CD4-positive, alpha-beta T cell (primary cell): ENCODE data around the gene LMF1. TPM values are rescaled to one million over a fixed set of nuclear protein-coding genes. Genes with fewer than 3 reads are reported as not detected.

Experiments used
- ATAC-seq: fragments of 200-7000 bp; cut with Tn5 transposase; one replicate; pipeline ENCODE4 v1.10.0; 2022; ENCODE audit warnings: mild to moderate bottlenecking; ENCODE audit not compliant: poor library complexity
- CTCF ChIA-PET: fragments of 350-600 bp; sonication (Branson Sonifier 250); formaldehyde crosslinking; loops from one replicate; lab custom pipeline; 2021; ENCODE audit warnings: antibody characterized with exemption, inconsistent platforms; lab: Charles Lee
- POLR2A ChIA-PET: fragments of 350-600 bp; sonication (Branson Sonifier 250); formaldehyde crosslinking; loops from one replicate; lab custom pipeline; 2021; ENCODE audit warnings: antibody characterized with exemption, inconsistent platforms; lab: Charles Lee
- DNase-seq, 14 experiments: peaks; one replicate each; pipeline ENCODE4 v3.0.0-alpha.2; 2013 to 2020; ENCODE audit warnings: mixed read lengths in 2 of 14
- H3K27ac ChIP-seq, 2 donors: one replicate each; pipeline versions ENCODE4 v1.5.1 to v1.7.0; 2013; ENCODE audit warnings: low read length in 2 of 2, low read depth in 1 of 2, mild to moderate bottlenecking in 1 of 2
- H3K27me3 ChIP-seq, 2 experiments: 1 replicate in 1 of 2; 2 replicates in 1 of 2; pipeline versions ENCODE4 v1.6.1 to v1.7.0; 2013; ENCODE audit warnings: low read length in 2 of 2, control low read depth in 1 of 2, mild to moderate bottlenecking in 1 of 2, moderate library complexity in 1 of 2; ENCODE audit not compliant: insufficient read depth in 2 of 2, control insufficient read depth in 1 of 2
- H3K36me3 ChIP-seq: one replicate; pipeline ENCODE4 v1.6.1; 2013; ENCODE audit warnings: low read length, control low read depth; ENCODE audit not compliant: insufficient read depth
- H3K4me1 ChIP-seq: one replicate; pipeline ENCODE4 v1.6.1; 2013; ENCODE audit warnings: low read length, control low read depth; ENCODE audit not compliant: insufficient read depth
- H3K4me3 ChIP-seq: one replicate; pipeline ENCODE4 v1.5.1; 2013; ENCODE audit warnings: mild to moderate bottlenecking, low read length, moderate library complexity
- H3K9me3 ChIP-seq, 2 experiments: 1 replicate in 1 of 2; 2 replicates in 1 of 2; pipeline versions ENCODE4 v1.6.1 to v1.7.0; 2013; ENCODE audit warnings: low read length in 2 of 2, mild to moderate bottlenecking in 2 of 2, control low read depth in 1 of 2, moderate library complexity in 1 of 2; ENCODE audit not compliant: control insufficient read depth in 1 of 2, insufficient read depth in 1 of 2
- H3K27ac Mint-ChIP-seq: one replicate; pipeline ENCODE4 v1.8.0; 2020; ENCODE audit warnings: mixed read lengths
- H3K27me3 Mint-ChIP-seq: one replicate; pipeline ENCODE4 v1.8.0; 2021; ENCODE audit warnings: mixed read lengths
- H3K36me3 Mint-ChIP-seq: one replicate; pipeline ENCODE4 v1.8.0; 2021; ENCODE audit warnings: low read depth, mixed read lengths
- H3K4me1 Mint-ChIP-seq: one replicate; pipeline ENCODE4 v1.8.0; 2021; ENCODE audit warnings: low read depth, mixed read lengths
- H3K4me3 Mint-ChIP-seq: one replicate; pipeline ENCODE4 v1.8.0; 2020; ENCODE audit warnings: mild to moderate bottlenecking, mixed read lengths
- H3K9me3 Mint-ChIP-seq: one replicate; pipeline ENCODE4 v1.8.0; 2020; ENCODE audit warnings: mixed read lengths
- intact Hi-C, 2 experiments: fragments of 100-400 bp; cut with DNase I in 1 of 2; cut with micrococcal nuclease in 1 of 2; formaldehyde crosslinking; loops; one replicate each; pipeline versions ENCODE4 v1.15.1 to v1.9.0; 2023 to 2025; cut with DNase I, micrococcal nuclease
- total RNA-seq, 174 experiments: library from RNA in 2 of 174; stranded (reverse) in 2 of 174; gene quantifications; one replicate each; pipeline ENCODE4 v1.2.3 and lab custom pipeline; 2021 to 2026
- TF ChIP-seq, protein P1 (sequence below): fragments of 200-600 bp; IDR thresholded peaks from one replicate; pipeline ENCODE4 v1.8.0; 2022; ENCODE audit warnings: antibody characterized with exemption, mild to moderate bottlenecking

Gene LMF1
- total RNA-seq, 2 experiments from 2014 or later = 26.8 to 27.6 TPM

DNA sequence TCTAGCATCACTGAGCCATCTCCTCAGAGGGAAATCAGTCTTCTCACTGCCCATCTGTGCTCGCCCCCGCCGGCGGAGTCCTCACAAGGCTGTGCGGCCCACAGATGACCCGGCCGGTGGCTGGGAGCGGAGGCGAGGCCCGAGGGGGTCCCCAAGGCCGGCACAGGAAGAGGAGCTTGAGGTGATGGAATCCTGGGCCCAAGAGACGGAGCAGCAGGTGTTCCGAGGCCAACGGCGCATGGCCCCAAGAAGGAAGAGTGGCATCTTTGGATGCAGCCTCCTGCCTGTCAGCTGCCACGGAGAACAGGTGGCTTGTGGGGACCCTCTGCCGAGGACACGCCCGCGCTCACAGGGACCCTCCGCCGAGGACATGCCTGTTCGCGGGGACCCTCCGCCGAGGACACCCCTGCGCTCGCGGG lies 97.5 kb downstream of the LMF1 start:
- Histone ChIP-seq H3K9me3 (no peaks in the 10 kb centered on the region), H3K36me3 (peaks cover 46% of the 10 kb centered on the region), H3K4me1 (peaks cover 4% of the 10 kb centered on the region), H3K27me3 (no peaks in the 10 kb centered on the region), H3K27ac (no peak overlapping the region), H3K4me3 (no peak overlapping the region)
- no peak for ATAC-seq
- Mint-ChIP-seq H3K27me3 (no peaks in the 10 kb centered on the region), H3K4me1 (no peaks in the 10 kb centered on the region), H3K4me3 (no peak overlapping the region), H3K36me3 (peaks cover 13% of the 10 kb centered on the region), H3K9me3 (no peaks in the 10 kb centered on the region), H3K27ac (no peak overlapping the region)
- POLR2A ChIA-PET = no interaction called here
- TF ChIP-seq, protein P1, sequence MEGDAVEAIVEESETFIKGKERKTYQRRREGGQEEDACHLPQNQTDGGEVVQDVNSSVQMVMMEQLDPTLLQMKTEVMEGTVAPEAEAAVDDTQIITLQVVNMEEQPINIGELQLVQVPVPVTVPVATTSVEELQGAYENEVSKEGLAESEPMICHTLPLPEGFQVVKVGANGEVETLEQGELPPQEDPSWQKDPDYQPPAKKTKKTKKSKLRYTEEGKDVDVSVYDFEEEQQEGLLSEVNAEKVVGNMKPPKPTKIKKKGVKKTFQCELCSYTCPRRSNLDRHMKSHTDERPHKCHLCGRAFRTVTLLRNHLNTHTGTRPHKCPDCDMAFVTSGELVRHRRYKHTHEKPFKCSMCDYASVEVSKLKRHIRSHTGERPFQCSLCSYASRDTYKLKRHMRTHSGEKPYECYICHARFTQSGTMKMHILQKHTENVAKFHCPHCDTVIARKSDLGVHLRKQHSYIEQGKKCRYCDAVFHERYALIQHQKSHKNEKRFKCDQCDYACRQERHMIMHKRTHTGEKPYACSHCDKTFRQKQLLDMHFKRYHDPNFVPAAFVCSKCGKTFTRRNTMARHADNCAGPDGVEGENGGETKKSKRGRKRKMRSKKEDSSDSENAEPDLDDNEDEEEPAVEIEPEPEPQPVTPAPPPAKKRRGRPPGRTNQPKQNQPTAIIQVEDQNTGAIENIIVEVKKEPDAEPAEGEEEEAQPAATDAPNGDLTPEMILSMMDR = no peak
- CTCF ChIA-PET = no interaction called here
- no peak for DNase-seq
- intact Hi-C loops = no loop called here

DNA sequence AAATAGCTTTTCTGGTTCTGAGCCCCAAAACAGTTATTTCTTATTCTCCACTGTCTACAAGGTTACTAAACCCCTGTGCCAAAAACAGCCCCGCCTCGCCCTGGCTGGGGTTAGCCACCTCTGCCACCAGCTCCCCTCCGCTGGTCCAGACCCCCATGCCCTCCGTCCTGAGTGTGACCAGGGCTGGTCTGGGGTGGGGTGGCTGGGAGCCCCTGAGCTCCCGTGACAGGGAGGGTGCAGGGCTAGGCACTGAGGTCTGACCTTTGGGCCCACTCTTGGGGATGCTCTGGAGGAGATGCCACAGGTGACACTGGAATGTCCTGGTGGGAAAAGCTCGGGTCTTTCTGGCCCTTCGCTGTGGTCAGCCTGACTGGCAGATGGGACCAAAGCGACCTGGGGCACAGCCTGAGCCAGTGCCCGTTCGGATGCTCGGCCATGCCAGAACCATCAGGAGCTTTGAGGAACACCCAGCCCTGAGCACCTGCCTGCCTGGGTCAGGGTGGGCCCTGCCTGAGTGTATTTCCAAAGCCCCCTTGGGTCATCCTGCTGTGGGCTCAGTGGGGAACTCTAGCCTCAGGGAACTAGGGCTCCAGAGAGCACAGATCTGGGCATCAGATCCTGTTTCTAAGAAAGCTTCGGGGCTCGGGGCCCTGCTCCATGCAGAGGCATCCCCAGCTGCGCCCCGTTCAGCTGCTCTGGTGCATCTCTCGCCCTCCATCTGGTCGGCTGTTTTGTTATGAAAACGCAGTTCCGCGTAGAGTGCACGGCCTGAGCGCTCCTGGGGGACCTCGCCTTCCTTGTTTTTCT lies 98.1 kb downstream of the LMF1 start:
- Mint-ChIP-seq H3K27ac (no peak overlapping the region), H3K4me3 (no peak overlapping the region), H3K36me3 (peaks cover 13% of the 10 kb centered on the region), H3K4me1 (no peaks in the 10 kb centered on the region), H3K9me3 (no peaks in the 10 kb centered on the region), H3K27me3 (no peaks in the 10 kb centered on the region)
- Histone ChIP-seq H3K27ac (no peak overlapping the region), H3K4me3 (no peak overlapping the region), H3K9me3 (no peaks in the 10 kb centered on the region), H3K4me1 (no peaks in the 10 kb centered on the region), H3K27me3 (no peaks in the 10 kb centered on the region), H3K36me3 (peaks cover 48% of the 10 kb centered on the region)
- intact Hi-C loops = no loop called here
- ChIA-PET POLR2A (no interaction called here), CTCF (no interaction called here)
- DNase-seq (no peak), ATAC-seq (no peak)
- TF ChIP-seq, protein P1 = no peak

DNA sequence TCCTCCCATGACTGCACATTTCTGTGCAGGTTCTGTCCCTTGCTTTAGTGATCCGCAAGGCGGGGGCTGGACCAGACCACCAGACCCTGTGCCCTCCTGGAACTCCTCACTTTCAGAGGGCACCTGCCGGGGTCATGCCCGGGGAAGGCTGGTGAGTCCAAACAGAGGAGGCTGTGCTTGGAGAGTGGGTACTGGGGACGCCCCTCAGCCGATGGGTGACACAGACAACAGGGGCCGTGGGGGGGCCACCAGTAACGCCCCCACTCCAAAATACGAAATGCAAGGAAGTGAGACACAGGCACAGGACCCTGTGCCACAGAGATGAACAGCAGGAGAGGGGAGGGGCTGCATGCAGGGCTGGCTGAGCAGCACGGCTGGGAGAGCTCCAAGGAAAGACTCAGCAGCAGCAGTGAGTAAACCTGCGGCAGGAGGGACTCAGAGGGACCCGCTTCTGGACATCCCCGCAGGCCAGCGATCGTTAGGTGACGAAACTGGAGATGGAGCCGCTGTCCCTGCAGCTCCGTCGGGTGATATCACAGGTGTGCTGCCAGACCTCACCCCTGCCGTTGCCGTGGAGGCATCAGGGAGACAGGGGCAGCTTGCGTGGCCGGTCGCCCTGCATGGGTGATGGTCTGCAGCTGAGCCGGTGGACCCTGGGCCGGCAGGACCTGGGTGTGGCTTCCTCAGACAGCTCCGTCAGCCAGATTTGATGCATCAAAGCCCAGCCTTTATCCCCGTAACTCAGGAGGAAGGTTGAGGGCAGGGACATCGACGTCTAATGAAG lies 99.0 kb downstream of the LMF1 start:
- H3K4me3 ChIP-seq = no peak overlapping the region
- CTCF ChIA-PET = no interaction called here
- ATAC-seq = no peak
- H3K27ac ChIP-seq = no peak overlapping the region
- Mint-ChIP-seq H3K4me1 (no peaks in the 10 kb centered on the region), H3K4me3 (no peak overlapping the region), H3K36me3 (peaks cover 11% of the 10 kb centered on the region), H3K9me3 (no peaks in the 10 kb centered on the region), H3K27ac (no peak overlapping the region), H3K27me3 (no peaks in the 10 kb centered on the region)
- DNase-seq = no peak
- no peaks in the 10 kb centered on the region for H3K9me3 ChIP-seq
- POLR2A ChIA-PET = no interaction called here
- H3K27me3 ChIP-seq = no peaks in the 10 kb centered on the region
- no peaks in the 10 kb centered on the region for H3K4me1 ChIP-seq
- intact Hi-C loops = no loop called here
- peaks cover 45% of the 10 kb centered on the region for H3K36me3 ChIP-seq
- TF ChIP-seq, protein P1 = no peak
